ENCODE measurements around the gene SORBS1.

The SORBS1 gene

DNA sequence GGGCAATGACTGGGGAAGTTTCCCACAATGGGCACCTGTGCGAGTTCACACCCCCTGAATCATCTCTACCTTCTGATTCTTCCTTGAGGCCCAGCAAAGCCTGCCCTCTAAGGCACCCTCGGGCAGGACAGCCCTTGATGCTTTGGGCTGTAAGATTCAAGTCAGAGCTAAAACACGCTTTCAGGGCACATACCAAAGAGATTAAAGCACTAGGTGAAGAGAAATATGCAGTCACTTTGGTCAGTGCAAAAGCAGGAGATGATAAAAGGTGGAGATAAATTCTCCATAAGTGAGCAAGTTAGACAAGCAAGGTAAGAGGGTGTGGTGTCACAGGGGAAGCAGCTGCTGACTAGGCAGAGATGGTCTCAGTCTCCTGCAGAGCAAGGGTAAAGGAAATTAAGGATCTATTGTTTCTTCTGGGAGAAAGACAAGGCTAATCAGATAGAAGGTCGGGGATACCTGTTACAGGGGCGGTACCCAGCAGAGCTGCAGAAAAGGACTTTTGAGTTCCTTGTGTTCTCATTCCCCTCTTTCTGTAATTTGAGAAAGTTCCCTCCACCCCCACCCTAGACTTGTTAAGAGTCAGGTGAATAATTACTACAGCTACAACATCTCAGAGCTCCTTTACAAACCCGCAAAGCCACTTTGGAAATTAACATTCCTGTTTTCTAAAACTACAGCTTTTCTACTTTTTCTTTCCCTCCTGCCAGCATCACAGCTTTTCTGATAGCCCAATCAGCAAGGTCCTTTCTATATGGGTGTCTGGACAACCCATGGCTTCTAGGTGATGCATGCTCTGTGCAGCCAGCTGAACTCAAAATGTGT lies 296.7 kb downstream of the SORBS1 start:
- H3K4me1 ChIP-seq (ENCODE audit: control insufficient read depth, insufficient read depth, low read length) = peaks cover 12% of the 10 kb centered on the region
- no peak overlapping the region for H3K9ac ChIP-seq (ENCODE audit: low read depth, low read length)
- peaks cover 42% of the 10 kb centered on the region for H3K36me3 ChIP-seq (ENCODE audit: control insufficient read depth, insufficient read depth, low read length)
- no peaks in the 10 kb centered on the region for H3K27me3 ChIP-seq (ENCODE audit: control insufficient read depth, insufficient read depth, low read length)
- no peaks in the 10 kb centered on the region for H3K9me3 ChIP-seq (ENCODE audit: control insufficient read depth, insufficient read depth, low read length)
- H3K4me3 ChIP-seq (ENCODE audit: low read depth, low read length) = peak overlapping the region; percentile 2

DNA sequence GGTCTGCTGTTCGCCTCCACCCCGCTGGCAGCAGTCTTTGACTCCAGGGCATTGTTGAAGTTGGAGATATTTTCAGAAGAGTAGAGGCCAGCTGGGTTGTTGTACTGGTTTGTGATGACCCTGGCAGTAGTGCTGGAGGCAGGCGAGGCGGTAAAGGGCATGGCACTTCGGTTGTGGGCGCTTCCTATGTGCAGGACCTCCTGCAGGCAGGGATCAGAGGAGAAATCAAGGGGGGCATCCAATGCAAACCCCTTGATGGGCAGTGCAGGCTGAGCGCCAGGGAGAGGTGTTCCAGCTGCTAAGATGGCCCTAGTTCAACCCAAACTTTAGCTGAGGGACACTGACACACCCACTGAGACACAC lies 297.3 kb downstream of the SORBS1 start:
- Histone ChIP-seq H3K4me3 (ENCODE audit: low read depth, low read length) (peak overlapping the region; percentile 2), H3K4me1 (ENCODE audit: control insufficient read depth, insufficient read depth, low read length) (peaks cover 12% of the 10 kb centered on the region), H3K9me3 (ENCODE audit: control insufficient read depth, insufficient read depth, low read length) (no peaks in the 10 kb centered on the region), H3K27me3 (ENCODE audit: control insufficient read depth, insufficient read depth, low read length) (no peaks in the 10 kb centered on the region), H3K36me3 (ENCODE audit: control insufficient read depth, insufficient read depth, low read length) (peaks cover 45% of the 10 kb centered on the region), H3K9ac (ENCODE audit: low read depth, low read length) (no peak overlapping the region)

DNA sequence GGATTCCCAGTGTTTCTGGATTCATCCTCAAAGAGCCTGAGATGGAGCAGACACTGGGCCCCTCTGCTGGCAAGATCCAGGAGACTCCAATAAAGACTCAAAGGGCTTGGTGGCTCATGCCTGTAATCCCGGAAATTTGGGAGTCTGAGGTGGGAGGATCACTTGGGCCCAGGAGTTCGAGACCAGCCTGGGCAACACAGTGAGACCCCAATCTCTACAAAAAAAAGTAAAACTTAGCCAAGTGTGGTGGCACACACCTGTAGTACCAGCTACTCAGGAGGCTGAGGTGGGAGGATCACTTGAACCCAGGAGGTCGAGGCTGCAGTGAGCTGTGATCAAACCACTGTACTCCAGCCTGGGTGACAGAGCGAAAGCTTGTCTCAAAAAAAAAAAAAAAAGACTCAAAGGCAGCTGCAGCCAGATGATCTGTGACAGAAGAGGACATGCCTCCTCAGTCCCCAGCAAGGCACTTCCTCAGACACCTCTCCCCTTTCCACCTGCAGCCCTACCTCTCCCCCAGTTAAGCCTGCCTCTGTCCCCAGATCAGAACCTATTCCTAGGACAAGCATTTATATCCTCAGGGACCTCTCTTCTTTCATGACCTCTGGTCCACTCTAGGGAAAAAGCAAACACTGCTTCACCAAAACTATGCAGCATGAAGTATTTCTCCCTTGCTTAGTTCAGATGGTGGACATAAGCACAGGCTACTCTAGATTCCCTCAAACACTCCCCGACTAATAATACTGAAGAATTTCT lies 298.2 kb downstream of the SORBS1 start:
- Histone ChIP-seq H3K9me3 (ENCODE audit: control insufficient read depth, insufficient read depth, low read length) (no peaks in the 10 kb centered on the region), H3K36me3 (ENCODE audit: control insufficient read depth, insufficient read depth, low read length) (peaks cover 41% of the 10 kb centered on the region), H3K9ac (ENCODE audit: low read depth, low read length) (no peak overlapping the region), H3K4me1 (ENCODE audit: control insufficient read depth, insufficient read depth, low read length) (peaks cover 12% of the 10 kb centered on the region), H3K27me3 (ENCODE audit: control insufficient read depth, insufficient read depth, low read length) (no peaks in the 10 kb centered on the region), H3K4me3 (ENCODE audit: low read depth, low read length) (no peak overlapping the region)

DNA sequence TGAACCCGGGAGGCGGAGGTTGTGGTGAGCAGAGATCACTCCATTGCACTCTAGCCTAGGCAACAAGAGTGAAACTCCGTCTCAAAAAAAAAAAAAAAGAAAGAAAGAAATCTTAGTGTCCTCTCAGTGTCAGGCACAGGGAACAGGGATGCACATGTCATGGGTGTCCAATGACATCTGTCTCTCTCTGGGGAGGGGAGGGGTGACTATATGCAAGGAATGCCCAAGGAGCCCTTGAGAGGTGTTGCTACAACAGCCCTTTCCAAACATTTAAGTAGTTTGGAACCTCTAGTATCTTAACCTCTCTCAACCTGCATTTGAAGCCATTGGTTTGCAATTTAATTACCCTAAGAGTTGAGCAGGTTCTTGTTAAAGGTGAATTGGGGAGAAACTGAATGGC lies 299.2 kb downstream of the SORBS1 start:
- Histone ChIP-seq H3K9me3 (ENCODE audit: control insufficient read depth, insufficient read depth, low read length) (no peaks in the 10 kb centered on the region), H3K9ac (ENCODE audit: low read depth, low read length) (no peak overlapping the region), H3K4me1 (ENCODE audit: control insufficient read depth, insufficient read depth, low read length) (peaks cover 12% of the 10 kb centered on the region), H3K4me3 (ENCODE audit: low read depth, low read length) (no peak overlapping the region), H3K27me3 (ENCODE audit: control insufficient read depth, insufficient read depth, low read length) (no peaks in the 10 kb centered on the region), H3K36me3 (ENCODE audit: control insufficient read depth, insufficient read depth, low read length) (peaks cover 46% of the 10 kb centered on the region)

Data from iPS-15b (cell line).